Activated CD4-positive, alpha-beta T cell treated with anti-CD3 and anti-CD28 coated beads, Interleukin-2, Interleukin-4, amounts not matched to agents 100 ng/mL and 50 ng/mL, durations not matched to agents 16 hours and 8 hours (primary cell): Measurements from ENCODE around the gene THAP6.
"Not testable (repeated sequence)": the region's sequence is repeated elsewhere in the genome, so short reads cannot be mapped to it uniquely, and the experiment has no call there.

ENCODE experiments used
- DNase-seq: peaks from one replicate; pipeline ENCODE4 v3.0.0-alpha.2; 2020; ENCODE audit warnings: low spot score

The THAP6 gene

DNA sequence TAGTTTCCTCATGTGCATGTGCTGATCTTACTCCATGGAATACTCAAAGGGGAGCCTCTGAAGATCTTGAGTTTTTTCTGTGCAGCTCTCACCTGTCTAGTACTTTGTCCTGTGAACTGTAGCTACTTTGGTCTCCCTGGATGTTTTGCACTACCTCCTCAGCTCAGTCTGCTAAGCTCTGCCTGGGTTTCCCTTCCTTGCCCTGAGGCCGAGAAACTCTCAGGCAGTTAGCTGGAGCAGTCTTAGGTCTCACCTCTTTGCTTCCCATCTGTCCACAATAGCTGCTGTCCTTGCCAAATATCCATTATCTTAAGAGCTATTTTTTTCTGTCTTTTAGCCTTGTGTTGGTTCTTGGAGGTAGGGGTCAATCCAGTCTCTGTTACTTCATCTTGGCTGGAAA lies 11.6 kb downstream of the THAP6 start:
- no peak for DNase-seq

DNA sequence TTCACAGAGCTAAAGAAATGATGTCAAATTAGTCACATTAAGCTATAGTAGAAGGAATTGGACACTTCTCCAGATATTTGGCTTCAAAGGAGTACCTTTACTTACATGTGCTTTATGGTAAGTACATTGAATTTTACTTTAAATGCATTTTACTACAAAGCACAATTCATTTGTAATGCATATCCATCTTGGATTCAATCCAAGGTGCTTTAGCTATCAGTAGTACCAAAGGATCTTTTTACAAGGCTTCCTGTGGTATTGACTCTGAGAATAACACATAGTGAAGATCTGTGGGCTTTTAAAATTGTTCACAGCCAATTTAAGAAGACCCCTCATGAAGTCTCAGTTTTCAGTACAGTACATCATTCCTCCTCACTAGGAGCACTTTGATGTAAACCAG lies 13.2 kb downstream of the THAP6 start:
- no peak for DNase-seq

- DNase-seq, result no peak
Observed at GRCh38 chr4:75530556-75531322, 16.5 kb downstream of the THAP6 start.

DNA sequence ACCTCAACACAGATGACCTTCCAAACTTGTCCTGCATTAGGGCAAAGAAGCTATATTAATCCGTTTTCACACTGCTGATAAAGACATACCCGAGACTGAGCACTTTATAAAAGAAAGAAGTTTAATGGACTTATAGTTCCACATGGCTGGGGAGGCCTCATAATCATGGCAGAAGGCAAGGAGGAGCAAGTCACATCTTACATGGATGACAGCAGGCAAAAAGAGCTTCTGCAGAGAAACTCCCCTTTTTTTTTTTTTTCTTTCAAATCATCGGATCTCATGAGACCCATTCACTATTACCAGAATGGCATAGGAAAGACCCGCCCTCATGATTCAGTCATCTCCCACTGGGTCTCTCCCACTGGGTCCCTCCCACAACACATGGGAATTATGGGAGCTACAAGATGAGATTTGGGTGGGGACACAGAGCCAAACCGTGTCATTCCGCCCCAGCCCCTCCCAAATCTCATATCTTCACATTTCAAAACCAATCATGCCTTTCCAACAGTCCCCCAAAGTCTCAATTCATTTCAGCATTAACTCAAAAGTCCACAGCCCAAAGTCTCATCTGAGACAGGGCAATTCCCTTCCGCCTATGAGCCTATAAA lies 17.4 kb downstream of the THAP6 start:
- not testable (repeated sequence) for DNase-seq

DNA sequence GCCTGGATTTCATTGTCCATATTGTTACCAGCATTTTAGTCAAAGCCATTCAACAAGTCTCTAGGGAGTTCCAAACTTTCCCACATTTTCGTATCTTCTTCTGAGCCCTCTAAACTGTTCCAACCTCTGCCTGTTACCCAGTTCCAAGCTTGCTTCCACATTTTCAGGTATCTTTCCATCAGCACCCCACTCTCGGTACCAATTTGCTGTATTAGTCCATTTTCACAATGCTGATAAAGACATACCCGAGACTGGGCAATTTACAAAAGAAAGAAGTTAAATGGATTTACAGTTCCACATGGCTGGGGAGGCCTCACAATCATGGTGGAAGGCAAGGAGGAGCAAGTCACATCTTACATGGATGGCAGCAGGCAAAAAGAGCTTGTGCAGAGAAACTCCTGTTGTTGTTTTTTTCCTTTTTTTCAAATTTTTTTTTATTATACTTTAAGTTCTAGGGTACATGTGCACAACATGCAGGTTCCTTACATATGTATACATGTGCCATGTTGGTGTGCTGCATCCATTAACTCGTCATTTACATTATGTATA lies 19.1 kb downstream of the THAP6 start:
- not testable (repeated sequence) for DNase-seq

DNA sequence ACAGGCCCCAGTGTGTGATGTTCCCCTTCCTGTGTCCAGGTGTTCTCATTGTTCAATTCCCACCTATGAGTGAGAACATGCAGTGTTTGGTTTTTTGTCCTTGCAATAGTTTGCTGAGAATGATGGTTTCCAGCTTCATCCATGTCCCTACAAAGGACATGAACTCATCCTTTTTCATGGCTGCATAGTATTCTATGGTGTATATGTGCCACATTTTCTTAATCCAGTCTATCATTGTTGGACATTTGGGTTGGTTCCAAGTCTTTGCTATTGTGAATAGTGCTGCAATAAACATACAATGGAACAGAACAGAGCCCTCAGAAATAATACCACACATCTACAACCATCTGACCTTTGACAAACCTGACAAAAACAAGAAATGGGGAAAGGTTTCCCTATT lies 19.7 kb downstream of the THAP6 start:
- DNase-seq, result not testable (repeated sequence)

DNA sequence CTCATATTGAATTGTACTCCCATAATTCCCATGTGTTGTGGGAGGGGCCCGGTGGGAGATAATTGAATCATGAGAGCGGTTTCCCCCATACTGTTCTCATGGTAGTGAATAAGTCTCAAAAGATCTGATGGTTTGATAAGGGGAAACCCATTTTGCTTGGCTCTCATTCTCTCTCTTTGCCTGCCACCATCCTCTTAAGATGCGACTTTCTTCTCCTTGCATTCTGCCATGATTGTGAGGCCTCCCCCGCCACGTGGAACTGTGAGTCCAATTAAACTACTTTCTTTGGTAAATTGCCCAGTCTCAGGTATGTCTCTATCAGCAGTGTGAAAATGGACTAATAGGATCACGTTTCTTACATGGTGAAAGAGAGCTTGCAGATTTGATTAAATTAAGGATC lies 23.0 kb downstream of the THAP6 start:
- not testable (repeated sequence) for DNase-seq

DNA sequence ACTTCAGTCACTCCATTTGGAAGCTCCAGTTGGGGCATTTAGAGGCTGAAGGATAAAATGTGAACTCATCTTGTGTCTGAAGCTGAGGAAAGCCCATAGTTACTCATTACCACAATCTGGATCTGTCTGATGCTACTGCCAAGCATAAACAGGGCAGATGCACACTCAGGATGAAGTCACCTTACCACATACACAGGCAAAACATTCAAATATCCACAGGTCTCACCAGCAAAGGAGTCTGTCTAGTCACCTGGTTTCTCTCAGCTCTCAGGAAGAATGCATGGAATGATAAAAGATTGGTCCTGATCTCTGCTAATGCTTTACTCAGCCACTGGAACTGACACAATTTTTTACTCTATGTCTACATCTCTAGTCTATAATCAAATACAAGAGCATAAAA lies 28.6 kb downstream of the THAP6 start:
- peak; percentile 4 for DNase-seq

- not testable (repeated sequence) for DNase-seq
Observed at GRCh38 chr4:75544220-75544619, 29.9 kb downstream of the THAP6 start.

GRCh38 chr4:75544870-75545269 lies 30.6 kb downstream of the THAP6 start:
- no peak for DNase-seq

DNA sequence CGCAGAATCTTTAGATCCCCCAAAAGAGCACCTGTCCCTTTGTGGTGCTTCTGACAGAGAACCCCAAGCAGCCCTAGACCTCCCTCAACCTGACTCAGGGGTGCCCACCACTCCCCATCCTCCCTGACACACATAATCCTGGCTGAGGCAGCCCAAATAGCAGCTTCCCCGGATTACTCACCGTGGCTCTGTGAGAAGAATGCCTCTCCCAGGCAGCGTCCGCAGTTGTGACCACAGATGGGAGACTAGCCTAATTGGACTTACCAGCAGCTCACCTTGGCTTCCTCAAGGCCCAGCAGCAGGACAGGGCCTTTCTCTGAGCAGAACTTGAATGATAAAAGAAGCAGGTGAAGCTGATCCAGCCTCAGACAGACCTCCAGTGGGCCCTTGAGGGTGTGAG lies 31.3 kb downstream of the THAP6 start:
- DNase-seq, result no peak

- DNase-seq, result no peak
Observed at GRCh38 chr4:75547647-75548387, 33.5 kb downstream of the THAP6 start.

DNA sequence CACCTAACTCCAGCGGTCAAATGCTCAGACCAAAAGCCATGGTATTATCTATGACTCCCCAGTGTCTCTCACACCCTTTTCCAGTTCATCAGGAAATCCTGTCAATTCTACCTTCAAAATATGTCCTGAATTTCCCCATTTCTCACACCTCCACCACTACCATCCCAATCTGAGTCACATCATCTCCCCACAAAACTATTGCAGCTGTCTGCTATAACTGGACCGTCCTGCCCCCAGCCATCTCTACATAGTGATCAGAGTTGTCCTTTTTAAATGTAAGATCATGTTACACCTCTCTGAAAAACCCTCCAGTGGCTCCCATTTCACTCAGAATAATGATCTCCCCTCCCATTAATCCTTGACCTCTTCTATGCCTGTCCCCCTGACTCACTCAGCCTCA lies 34.7 kb downstream of the THAP6 start:
- DNase-seq, result no peak

DNA sequence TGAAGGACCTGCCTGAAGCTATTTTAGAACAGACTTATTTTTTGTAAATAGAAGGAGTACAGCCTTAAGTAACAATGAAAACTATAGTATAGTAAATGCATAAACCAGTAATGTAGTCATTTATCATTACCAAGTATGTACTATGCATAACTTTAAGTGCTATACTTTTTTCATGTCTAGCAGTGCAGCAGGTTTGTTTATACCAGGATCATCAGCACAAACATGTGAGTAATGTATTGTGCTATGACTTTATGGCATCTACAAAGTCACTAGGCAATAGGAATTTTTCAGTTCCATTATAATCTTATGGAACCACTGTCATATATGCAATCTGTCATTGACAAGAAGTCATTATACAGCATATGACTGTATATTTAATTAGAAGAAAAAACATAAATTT lies 38.2 kb downstream of the THAP6 start:
- DNase-seq, result no peak

DNA sequence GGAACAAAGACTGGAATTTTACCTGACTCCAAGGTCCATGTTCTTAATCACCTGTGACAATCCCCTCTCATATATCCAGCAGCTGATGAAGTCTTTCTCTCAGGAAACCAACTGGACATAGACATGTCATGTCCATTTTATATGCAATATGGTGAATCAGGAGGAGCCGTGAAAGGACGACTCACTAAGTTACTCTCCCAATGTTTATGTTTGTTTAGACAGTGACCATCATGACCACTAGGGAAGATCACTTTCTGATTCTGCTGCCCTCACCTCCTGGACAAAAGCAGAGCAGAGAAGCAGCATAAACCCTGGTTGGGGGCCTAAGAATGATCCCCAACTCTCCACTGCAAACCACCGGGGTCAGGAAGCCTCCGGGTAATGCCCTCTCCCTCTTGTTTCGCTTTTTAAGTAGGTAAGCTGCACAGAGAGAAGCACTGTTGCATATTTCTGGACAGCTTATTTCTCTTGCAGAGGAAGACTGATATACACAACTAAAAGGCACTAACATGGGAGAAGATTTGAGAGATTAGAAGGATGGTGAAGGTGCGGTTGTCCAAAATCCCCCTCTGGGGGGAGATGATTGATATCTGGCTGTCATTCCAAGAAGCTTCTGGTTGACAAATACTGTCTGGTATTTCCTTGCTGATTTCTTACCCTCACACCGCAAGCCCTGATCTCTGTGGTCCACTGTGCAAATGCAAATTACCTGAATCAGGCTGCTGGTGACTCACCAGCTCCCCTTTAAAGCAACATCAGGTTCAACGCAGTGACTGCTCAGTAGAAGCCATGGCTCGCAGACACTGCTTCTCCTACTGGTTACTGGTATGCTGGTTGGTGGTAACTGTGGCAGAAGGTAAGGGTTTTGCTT lies 41.3 kb downstream of the THAP6 start, which contains the start of gene ODAPH:
ODAPH (plus strand) TSS at position 773 of the 871 bp plus-strand sequence; CDS start at position 790, 17 bp downstream.
- DNase-seq, result peak; percentile 71

DNA sequence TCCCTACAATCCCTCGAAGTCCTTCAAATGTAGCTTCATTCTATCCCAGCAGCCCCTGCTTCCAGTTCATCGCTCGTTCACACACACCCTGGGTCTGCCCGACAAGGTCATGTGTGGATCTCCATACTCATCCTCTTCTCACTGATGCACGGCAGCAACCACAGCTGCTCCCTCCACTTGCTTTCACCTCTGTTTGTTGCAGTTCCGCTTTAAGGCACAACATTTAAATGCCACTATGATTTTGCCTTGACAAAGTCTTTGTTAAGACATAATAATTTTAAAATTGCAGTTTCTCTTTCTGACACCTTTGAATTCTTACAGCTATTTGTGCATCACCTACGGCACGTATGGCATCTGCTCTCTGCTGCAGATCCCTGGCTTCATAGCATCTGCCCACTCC lies 43.4 kb downstream of the THAP6 start:
- DNase-seq, result no peak

- DNase-seq, result no peak
Observed at GRCh38 chr4:75561789-75562188, 47.5 kb downstream of the THAP6 start.

DNA sequence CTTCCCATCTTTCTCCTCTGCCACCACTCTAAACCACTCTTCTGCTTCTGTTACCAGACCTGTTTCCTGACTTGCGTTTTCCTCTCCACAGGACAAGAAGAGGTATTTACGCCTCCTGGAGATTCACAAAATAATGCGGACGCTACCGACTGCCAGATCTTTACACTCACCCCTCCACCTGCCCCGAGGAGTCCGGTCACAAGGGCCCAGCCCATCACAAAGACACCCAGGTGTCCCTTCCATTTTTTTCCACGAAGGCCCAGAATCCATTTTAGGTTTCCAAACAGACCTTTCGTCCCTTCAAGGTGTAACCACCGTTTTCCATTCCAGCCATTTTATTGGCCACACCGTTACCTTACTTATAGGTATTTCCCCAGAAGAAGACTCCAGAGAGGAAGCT lies 49.8 kb downstream of the THAP6 start:
- DNase-seq, result no peak

GRCh38 chr4:75565481-75565880 lies 51.2 kb downstream of the THAP6 start:
- no peak for DNase-seq

GRCh38 chr4:75566911-75567310 lies 52.6 kb downstream of the THAP6 start:
- no peak for DNase-seq

DNA sequence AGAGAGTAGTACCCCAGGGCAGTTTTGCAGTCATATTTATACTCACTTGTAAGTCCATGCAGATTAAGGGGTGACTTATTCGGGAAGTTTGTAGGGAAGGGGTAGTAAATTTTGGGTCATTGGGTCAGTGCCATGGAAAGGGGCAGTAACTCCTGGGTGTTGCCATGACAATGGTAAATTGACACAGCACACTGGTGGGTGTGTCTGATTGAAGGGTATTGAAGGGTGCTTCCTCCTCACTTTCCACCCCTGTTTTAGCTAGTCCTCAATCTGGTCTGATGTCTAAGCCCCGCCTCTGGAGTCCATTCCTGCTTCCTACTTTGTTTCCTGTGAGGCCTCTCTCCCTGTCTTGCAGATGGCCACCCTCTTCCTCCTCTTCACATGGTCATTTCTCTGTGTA lies 53.5 kb downstream of the THAP6 start:
- no peak for DNase-seq
